GM10266 (cell line): ENCODE results near the gene RNF166.

ENCODE experiments used
- DNase-seq: peaks from one replicate; pipeline ENCODE4 v3.0.0; 2012; ENCODE audit errors: extremely low spot score
- TF ChIP-seq, protein P1 (sequence below): IDR thresholded peaks from 2 replicates; pipeline ENCODE4 v1.5.1; 2012; ENCODE audit warnings: mild to moderate bottlenecking, low read depth; ENCODE audit not compliant: control insufficient read depth, insufficient read depth; ENCODE audit errors: missing control alignments

RNF166 gene, protein sequence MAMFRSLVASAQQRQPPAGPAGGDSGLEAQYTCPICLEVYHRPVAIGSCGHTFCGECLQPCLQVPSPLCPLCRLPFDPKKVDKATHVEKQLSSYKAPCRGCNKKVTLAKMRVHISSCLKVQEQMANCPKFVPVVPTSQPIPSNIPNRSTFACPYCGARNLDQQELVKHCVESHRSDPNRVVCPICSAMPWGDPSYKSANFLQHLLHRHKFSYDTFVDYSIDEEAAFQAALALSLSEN

DNA sequence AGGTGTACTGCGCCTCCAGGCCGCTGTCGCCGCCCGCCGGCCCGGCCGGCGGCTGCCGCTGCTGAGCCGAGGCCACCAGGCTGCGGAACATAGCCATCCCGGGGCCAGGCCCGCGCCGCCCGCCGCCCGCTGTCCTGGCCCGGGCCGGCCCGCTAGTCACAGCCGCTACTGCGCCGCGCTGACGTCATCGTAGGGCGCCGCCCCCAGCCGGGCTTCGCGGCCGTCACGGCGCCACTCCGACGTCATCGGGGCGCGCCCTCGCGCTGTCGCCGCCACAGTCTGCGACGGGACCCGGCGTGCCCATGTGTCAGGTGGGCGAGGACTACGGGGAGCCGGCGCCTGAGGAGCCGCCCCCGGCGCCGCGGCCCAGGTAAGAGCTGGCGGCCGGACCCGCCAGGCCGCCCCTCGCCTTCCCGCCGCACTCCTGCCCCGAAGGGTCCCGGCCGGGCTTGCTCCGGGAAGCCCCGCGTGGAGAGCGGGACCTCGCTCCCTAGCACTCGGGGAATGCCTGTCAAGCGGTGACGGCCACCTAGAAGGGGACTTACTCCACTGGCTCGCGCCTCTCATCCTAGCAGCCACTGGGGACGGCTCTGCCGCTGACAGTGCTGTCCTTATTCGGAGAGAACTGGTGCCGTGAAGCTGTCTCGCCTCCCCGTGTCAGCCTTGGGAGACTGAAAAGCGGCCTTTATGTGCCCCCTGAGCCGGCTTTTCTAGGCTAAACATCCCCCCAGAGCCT lies at the start of gene RNF166, which contains the start of gene CTU2:
RNF166 (minus strand) TSS at position 180 of the 736 bp plus-strand sequence; CDS start at position 97, 83 bp downstream.
CTU2 (plus strand) TSS at position 275 of the 736 bp plus-strand sequence; CDS start at position 303, 28 bp downstream.
- TF ChIP-seq, protein P1, sequence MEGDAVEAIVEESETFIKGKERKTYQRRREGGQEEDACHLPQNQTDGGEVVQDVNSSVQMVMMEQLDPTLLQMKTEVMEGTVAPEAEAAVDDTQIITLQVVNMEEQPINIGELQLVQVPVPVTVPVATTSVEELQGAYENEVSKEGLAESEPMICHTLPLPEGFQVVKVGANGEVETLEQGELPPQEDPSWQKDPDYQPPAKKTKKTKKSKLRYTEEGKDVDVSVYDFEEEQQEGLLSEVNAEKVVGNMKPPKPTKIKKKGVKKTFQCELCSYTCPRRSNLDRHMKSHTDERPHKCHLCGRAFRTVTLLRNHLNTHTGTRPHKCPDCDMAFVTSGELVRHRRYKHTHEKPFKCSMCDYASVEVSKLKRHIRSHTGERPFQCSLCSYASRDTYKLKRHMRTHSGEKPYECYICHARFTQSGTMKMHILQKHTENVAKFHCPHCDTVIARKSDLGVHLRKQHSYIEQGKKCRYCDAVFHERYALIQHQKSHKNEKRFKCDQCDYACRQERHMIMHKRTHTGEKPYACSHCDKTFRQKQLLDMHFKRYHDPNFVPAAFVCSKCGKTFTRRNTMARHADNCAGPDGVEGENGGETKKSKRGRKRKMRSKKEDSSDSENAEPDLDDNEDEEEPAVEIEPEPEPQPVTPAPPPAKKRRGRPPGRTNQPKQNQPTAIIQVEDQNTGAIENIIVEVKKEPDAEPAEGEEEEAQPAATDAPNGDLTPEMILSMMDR: no peak
- DNase-seq: peak; percentile 99

DNA sequence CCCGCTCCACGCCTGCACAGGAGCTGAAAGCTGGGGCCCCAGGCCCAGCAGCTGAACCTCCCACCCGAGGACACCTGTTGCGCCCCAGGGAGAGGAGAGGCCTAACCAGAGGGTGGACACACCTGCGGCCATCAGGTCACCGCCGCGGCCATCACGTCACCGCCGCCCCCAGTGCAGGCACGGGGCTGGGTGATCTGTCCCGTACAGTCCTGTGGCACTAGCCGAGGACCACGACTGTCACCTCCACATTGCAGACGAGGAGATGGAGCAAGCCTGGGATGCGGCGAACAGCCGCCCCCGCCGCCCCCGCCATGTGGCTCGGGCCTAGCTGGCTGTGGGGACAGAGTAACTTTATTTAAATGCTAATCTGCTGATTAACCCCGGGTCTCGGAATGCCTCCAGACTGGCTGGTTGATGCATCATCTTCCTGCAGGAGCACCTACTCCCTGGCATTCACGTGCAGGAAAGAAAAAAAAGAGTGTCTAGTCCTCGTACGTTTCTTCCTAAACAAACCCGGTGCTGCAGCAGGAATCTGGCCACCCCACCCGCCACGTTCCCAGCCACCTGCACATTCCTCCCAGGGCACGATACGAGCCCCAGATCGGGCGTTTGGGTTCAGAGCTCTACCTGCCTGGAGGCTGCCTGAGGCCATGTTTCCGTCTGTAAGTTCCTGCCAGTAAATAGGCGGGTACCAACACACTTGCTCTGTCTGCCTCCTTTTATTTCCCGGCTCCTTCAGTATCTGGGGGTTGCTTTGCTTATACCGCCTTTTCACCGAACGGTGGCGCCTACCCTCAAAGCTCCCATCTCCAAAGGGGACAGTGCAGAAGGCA lies 48.9 kb upstream of the RNF166 start:
- DNase-seq: no peak
- TF ChIP-seq, protein P1: peak; percentile 25

DNA sequence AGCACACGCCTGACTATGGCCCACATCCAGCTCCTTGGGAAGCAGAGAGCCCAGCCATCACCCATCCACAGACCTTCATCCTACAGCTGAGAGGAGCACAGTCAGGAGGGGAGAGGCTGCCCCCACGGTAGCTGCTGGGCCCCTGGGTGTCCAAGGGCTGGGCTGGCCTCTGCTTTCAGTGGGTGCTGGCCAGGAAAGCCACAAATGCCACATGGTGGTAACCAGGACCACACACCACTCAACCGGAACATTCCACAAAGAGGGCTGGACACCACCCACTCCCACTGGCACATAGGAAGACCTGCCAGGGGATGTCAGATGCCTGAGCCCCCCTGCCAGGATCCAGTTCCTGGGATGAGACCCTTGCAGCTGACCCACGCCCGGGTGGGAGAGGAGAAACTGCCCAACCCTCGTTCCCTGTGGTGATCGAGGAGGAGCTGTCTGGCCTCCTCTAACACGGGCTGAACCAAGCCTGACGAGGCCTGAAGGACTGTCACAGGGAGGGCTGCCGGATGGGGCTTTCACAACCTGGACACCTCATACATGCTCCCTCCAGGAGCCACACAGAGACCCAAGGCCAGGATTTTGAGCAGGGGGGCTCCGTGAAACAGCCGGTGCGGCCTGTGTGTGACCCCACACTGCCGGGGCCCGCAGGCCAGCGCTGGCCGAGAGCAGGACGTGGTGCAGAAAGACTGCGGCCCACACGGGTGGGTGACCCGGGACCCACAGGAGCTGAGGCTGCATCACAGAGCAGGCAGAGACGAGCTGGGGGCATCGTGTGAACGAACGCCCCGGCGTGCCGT lies 48.1 kb upstream of the RNF166 start:
- no peak for DNase-seq
- TF ChIP-seq, protein P1: no peak

DNA sequence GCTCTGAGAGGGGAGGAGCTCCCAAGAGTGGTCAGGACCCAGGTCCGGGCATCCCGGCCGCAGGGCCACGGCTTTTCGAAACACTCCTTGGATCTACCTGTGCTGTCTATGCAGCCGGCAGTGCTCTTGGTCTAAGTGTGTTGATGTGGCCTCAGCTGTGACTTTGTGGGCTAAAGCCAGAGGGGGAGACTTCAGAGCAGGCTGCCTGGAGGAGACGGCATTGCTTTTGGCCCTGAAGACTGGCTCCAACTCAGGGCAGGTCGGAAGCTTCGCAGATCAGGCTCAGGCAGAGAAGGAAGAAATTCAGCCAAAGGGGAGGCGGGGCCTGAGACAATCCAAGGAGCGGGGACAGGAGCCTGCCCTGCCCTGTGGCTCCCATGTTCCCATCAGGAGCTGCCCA lies 47.4 kb upstream of the RNF166 start:
- TF ChIP-seq, protein P1: no peak
- no peak for DNase-seq

DNA sequence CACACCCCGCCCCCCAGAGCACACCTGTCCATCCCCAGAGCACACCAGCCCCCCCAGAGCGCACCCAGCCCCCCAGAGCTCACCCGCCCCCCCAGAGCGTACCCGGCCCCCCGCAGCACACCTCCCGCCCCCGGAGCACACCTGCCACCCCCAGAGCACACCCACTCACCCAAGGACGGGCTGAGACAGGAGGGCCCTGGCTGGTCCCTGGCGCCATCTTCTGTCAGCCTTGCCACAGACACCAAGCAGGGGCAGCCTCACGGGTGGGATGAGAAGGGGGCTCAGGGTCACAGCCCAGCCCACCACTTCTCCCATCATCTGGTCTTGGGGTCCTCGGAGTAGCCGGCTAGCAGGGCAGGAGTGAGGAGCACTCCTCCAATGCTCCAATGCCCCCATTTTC lies 47.0 kb upstream of the RNF166 start:
- TF ChIP-seq, protein P1: peak; percentile 20
- DNase-seq: no peak

DNA sequence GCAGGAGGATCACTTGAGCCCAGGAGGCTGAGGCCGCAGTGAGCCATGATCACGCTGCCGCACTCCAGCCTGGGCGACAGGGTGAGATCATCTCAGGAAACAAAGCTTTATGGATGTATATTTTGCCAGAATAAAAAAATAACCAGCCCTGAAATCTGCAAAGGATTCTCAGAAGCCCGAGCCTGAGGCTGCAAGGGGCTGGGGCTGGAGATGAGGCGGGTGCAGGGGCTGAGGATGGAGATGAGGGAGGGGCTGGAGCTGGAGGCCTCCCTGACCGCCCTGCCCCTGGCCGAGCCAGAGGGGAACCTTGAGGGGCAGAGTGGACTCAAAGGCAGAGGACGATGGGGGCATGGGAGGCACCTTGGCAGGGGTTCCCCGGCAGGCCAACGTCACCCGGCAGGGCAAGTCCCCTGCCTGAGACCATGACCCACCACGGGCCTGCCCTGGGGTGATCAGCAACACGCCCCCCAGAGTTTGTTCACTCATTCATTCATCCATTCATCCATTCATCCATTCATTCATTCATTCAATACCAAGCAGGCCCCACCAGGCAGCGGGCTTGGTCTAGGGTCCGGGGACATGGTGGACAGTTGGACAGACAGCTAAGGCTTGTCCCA lies 46.3 kb upstream of the RNF166 start:
- TF ChIP-seq, protein P1: no peak
- no peak for DNase-seq
